SU-DHL-6 (cell line): ENCODE results near the gene LCP2.
"Not testable (repeated sequence)": the region's sequence is repeated elsewhere in the genome, so short reads cannot be mapped to it uniquely, and the experiment has no call there.

Source experiments
- H2AFZ ChIP-seq: fragments of 200-600 bp; sonication (generic); 2 replicates; pipeline ENCODE4 v1.6.1; 2014; ENCODE audit warnings: low read depth, mild to moderate bottlenecking, moderate library complexity, mixed read lengths, antibody characterized with exemption, low read length; ENCODE audit not compliant: severe bottlenecking
- H3F3A ChIP-seq: fragments of 200-600 bp; shearing (Covaris generic); 2 replicates; pipeline ENCODE4 v1.6.0; 2016; ENCODE audit warnings: antibody characterized with exemption, mild to moderate bottlenecking; ENCODE audit not compliant: insufficient read depth
- H3K27ac ChIP-seq: fragments of 200-600 bp; sonication (generic); 2 replicates; pipeline ENCODE4 v1.5.1; 2016; ENCODE audit warnings: low read depth, mild to moderate bottlenecking, low read length, moderate library complexity, mixed read lengths
- H3K27me3 ChIP-seq: fragments of 200-600 bp; sonication (generic), shearing (Covaris generic); 2 replicates; pipeline ENCODE4 v1.6.0; 2014; ENCODE audit warnings: mild to moderate bottlenecking, low read length
- H3K36me3 ChIP-seq: fragments of 200-600 bp; sonication (generic); 2 replicates; pipeline ENCODE4 v1.6.1; 2014; ENCODE audit warnings: mild to moderate bottlenecking, low read length, mixed read lengths
- H3K4me2 ChIP-seq: fragments of 300-600, 200-600 bp; shearing (Covaris generic), sonication (generic); 2 replicates; pipeline ENCODE4 v1.6.0; 2014; ENCODE audit warnings: low read length, low read depth, mild to moderate bottlenecking; ENCODE audit not compliant: poor library complexity, severe bottlenecking
- H3K4me3 ChIP-seq: fragments of 200-600 bp; sonication (generic); 2 replicates; pipeline ENCODE4 v1.5.1; 2014; ENCODE audit warnings: antibody characterized with exemption, low read length, mild to moderate bottlenecking, mixed read lengths; ENCODE audit not compliant: insufficient read depth, poor library complexity, severe bottlenecking
- H3K79me2 ChIP-seq: fragments of 200-600 bp; sonication (generic); 2 replicates; pipeline ENCODE4 v1.6.1; 2014; ENCODE audit warnings: mild to moderate bottlenecking, low read length, moderate library complexity; ENCODE audit not compliant: insufficient read depth
- H3K9ac ChIP-seq: fragments of 200-600 bp; sonication (generic); 2 replicates; pipeline ENCODE4 v1.7.0; 2014; ENCODE audit warnings: mild to moderate bottlenecking, low read length
- H3K9me2 ChIP-seq: fragments of 200-600 bp; sonication (generic); replicated peaks from 2 replicates; pipeline ENCODE4 v1.6.1; 2014; ENCODE audit warnings: low read length; ENCODE audit not compliant: insufficient read depth
- H3K9me3 ChIP-seq: fragments of 200-600 bp; sonication (generic); 2 replicates; pipeline ENCODE4 v1.6.1; 2014; ENCODE audit warnings: low read length, mixed read lengths; ENCODE audit not compliant: insufficient read depth
- H4K20me1 ChIP-seq: fragments of 200-600 bp; sonication (generic); 2 replicates; pipeline ENCODE4 v1.6.1; 2014; ENCODE audit warnings: low read depth, mild to moderate bottlenecking, antibody characterized with exemption, low read length, moderate library complexity, mixed read lengths
- EZH2phosphoT487 ChIP-seq: fragments of 200-600 bp; sonication (generic), shearing (Covaris generic); conservative IDR thresholded peaks from 2 replicates; pipeline ENCODE4 v1.6.1; 2018; ENCODE audit warnings: mild to moderate bottlenecking, antibody characterized with exemption, low read length, moderate library complexity, mixed read lengths
- TF ChIP-seq, protein P1 (sequence below): fragments of 200-600 bp; sonication (generic); IDR thresholded peaks from one replicate; pipeline ENCODE4 v1.5.1; 2017; ENCODE audit warnings: antibody characterized with exemption, mild to moderate bottlenecking, low read length, moderate library complexity; ENCODE audit not compliant: insufficient read depth, poor library complexity, severe bottlenecking

The LCP2 gene

DNA sequence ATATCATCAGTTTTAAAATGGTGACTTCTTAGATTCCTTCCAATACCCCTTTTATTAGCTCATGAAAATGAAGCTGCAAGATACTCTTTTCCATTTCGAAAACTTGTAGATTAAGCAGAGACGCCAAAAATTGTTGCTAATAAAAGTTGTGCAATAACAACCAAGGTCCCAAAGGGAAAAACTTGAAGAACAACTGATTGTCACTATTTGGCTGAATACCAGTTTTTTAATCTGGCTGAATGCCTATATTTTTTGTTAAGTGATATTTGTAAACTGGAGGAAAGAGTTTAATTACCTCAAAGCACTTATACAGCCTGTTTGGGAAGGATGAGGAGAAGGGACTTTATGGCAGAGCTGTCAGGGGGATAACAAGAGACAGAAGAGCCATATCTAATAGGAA lies 50.2 kb downstream of the LCP2 start:
- H3K27ac ChIP-seq: no peak overlapping the region
- no peaks in the 10 kb centered on the region for H4K20me1 ChIP-seq
- H3K9me2 ChIP-seq: no peaks in the 10 kb centered on the region
- H3K79me2 ChIP-seq: no peaks in the 10 kb centered on the region
- no peaks in the 10 kb centered on the region for H3F3A ChIP-seq
- H3K4me3 ChIP-seq: no peak overlapping the region
- H3K9me3 ChIP-seq: no peaks in the 10 kb centered on the region
- no peaks in the 10 kb centered on the region for H3K27me3 ChIP-seq
- TF ChIP-seq, protein P1, sequence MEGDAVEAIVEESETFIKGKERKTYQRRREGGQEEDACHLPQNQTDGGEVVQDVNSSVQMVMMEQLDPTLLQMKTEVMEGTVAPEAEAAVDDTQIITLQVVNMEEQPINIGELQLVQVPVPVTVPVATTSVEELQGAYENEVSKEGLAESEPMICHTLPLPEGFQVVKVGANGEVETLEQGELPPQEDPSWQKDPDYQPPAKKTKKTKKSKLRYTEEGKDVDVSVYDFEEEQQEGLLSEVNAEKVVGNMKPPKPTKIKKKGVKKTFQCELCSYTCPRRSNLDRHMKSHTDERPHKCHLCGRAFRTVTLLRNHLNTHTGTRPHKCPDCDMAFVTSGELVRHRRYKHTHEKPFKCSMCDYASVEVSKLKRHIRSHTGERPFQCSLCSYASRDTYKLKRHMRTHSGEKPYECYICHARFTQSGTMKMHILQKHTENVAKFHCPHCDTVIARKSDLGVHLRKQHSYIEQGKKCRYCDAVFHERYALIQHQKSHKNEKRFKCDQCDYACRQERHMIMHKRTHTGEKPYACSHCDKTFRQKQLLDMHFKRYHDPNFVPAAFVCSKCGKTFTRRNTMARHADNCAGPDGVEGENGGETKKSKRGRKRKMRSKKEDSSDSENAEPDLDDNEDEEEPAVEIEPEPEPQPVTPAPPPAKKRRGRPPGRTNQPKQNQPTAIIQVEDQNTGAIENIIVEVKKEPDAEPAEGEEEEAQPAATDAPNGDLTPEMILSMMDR: no peak
- TF ChIP-seq EZH2phosphoT487: no peak
- no peaks in the 10 kb centered on the region for H3K36me3 ChIP-seq
- no peak overlapping the region for H3K9ac ChIP-seq
- no peak overlapping the region for H2AFZ ChIP-seq
- no peak overlapping the region for H3K4me2 ChIP-seq

DNA sequence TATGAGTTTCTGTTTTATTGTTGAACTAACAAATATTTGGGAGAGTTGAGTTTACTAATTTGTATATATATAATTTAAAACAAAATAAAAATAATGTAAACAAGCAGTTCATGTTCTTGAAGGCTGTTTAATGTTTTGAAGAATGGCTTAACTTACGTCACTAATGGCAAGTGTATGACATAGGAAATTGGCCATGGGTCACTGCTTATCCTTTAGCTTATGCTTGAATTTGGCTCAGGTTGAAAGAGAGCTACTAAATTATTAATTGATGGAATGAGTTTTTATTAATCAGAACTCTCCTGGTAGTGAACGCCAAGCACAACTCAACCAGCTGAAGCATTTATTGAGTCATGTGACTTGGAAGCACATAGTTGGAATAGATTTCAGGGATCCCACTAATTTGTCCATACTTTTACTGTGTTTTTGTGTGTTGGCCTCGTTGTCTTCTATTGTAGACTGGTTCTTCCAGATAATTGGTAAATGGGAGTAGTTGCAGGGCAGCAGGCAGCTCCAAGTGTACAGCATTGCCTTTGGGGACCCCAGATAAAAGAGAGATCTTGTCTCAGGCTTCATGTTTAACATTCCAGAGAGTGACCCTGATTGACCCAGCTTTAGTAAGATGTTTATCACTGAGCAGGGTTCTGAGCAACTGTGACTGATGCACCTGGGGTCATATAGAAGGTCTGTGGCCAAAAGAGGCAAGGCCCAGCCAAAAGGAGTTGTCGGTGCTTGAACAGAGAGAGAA lies 51.3 kb downstream of the LCP2 start:
- Histone ChIP-seq H3K27ac (no peak overlapping the region), H3K9me3 (no peaks in the 10 kb centered on the region), H3K4me3 (no peak overlapping the region), H3K9me2 (no peaks in the 10 kb centered on the region), H3K27me3 (no peaks in the 10 kb centered on the region), H3K79me2 (no peaks in the 10 kb centered on the region), H3K36me3 (no peaks in the 10 kb centered on the region), H3K4me2 (no peak overlapping the region), H3F3A (no peaks in the 10 kb centered on the region), H3K9ac (no peak overlapping the region), H4K20me1 (no peaks in the 10 kb centered on the region), H2AFZ (no peak overlapping the region)
- TF ChIP-seq, protein P1: no peak
- TF ChIP-seq EZH2phosphoT487: no peak

DNA sequence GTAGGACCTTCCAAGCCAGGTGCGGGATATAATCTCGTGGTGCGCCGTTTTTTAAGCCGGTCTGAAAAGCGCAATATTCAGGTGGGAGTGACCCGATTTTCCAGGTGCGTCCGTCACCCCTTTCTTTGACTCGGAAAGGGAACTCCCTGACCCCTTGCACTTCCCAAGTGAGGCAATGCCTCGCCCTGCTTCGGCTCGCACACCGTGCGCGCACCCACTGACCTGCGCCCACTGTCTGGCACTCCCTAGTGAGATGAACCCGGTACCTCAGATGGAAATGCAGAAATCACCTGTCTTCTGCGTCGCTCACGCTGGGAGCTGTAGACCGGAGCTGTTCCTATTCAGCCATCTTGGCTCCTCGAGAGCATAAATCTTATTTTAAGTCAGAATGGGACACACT lies 52.1 kb downstream of the LCP2 start:
- not testable (repeated sequence) for H4K20me1 ChIP-seq, H3K9ac ChIP-seq, H3K79me2 ChIP-seq, H3K27me3 ChIP-seq, H3K27ac ChIP-seq, H3F3A ChIP-seq, H2AFZ ChIP-seq, H3K9me2 ChIP-seq, H3K4me3 ChIP-seq, H3K36me3 ChIP-seq, H3K4me2 ChIP-seq, H3K9me3 ChIP-seq

DNA sequence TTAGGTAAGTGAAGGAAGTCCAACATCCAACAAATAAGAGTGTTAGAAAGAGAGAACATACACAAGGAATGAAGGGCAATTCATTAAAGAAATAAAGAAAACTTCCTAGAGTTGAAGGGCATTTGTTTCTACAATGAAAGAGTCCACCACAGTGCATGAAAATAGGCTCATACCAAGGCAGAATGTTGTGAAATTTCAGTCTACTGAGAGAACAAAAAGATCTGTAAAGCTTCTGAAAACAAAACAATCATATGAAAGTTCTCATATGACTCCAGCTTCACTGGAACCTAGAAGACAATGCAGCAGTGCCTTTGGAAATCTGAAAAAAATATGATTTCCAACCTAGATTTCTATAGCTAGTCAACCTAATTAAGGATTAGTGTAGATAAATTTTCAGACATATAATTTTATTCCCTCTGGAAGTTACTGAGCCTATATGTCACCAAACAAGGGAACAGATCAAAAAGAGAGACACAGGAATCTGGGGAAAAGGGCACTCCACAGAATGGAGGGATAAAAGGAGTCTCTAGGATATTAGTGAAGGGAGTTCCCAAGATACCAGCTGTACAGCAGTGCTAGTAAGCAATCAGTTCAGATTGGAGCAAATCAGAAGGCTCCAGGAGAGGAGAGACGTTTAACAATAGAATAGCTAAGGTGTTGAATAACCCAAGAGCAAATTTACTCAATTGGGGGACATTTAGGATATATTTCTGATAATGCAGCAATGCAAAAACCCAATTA lies 59.0 kb downstream of the LCP2 start:
- no peak overlapping the region for H3K4me2 ChIP-seq
- H3F3A ChIP-seq: no peaks in the 10 kb centered on the region

More for the DNA sequence above, 59.0 kb downstream of the LCP2 start:
- H2AFZ ChIP-seq: no peak overlapping the region
- H3K9me3 ChIP-seq: no peaks in the 10 kb centered on the region
- H3K27me3 ChIP-seq: no peaks in the 10 kb centered on the region
- H3K9ac ChIP-seq: no peak overlapping the region
- H3K27ac ChIP-seq: no peak overlapping the region
- no peaks in the 10 kb centered on the region for H3K79me2 ChIP-seq
- H4K20me1 ChIP-seq: no peaks in the 10 kb centered on the region
- no peaks in the 10 kb centered on the region for H3K36me3 ChIP-seq
- no peak for TF ChIP-seq EZH2phosphoT487
- TF ChIP-seq, protein P1: no peak
- no peak overlapping the region for H3K4me3 ChIP-seq
- no peaks in the 10 kb centered on the region for H3K9me2 ChIP-seq
